ENCODE data around the gene NKPD1. TPM values are rescaled to one million over a fixed set of nuclear protein-coding genes. Genes with fewer than 3 reads are reported as not detected.
A peak's percentile ranks its signal among the peaks of the same experiment; 100 is the strongest.

NKPD1 gene
- total RNA-seq, 2 experiments from 2014 or later, result 0.09 to 0.11 TPM

GRCh38 chr19:45186509-45187334, 25.9 kb upstream of the NKPD1 start:
- Mint-ChIP-seq H3K9me3 (ENCODE audit: low read depth) (no peaks in the 10 kb centered on the region), H3K36me3 (ENCODE audit: low read depth) (peaks cover 1% of the 10 kb centered on the region), H3K27me3 (no peaks in the 10 kb centered on the region), H3K4me1 (peaks cover 6% of the 10 kb centered on the region), H3K27ac (no peak overlapping the region), H3K4me3 (no peak overlapping the region)
- DNase-seq (no peak), ATAC-seq (no peak)
- ChIA-PET CTCF (interaction anchor here (0.6 to 1.9 kb wide), 11 partner anchors 8 to 323 kb away, joined by 3 to 9 read pairs (median 3); partner anchors contain the start of genes BLOC1S3, PPP1R37 and TRAPPC6A), POLR2A (interaction anchor here (1.0 kb wide), 1 partner anchor 9 kb away, joined by 4 read pairs; the partner anchor contains the start of gene TRAPPC6A)
- intact Hi-C loops (cut with DNase I, micrococcal nuclease), result loop anchor here in 1 of 2 experiments (1.0 to 5.0 kb wide), 4 partner anchors 62 to 199 kb away; no protein-coding TSS in a partner anchor

DNA sequence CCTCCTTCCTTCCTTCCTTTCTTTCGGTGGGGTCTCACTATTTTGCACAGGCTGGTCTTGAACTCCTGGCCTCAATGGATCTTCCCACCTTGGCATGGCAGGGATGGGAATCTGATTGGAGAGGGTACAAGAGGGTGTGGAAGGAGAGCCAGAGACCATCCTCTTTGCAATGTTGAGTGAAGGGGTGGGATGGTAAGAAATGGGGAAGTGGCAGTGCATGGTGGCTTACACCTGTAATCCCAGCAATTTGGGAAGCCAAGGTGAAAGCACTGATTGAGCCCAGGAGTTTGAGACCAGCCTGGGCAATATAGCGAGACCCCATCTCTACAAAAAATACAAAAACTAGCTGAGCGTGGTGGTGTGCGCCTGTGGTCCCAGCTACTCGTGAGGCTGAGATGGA, 23.3 kb upstream of the NKPD1 start:
- Mint-ChIP-seq H3K9me3 (ENCODE audit: low read depth) (no peaks in the 10 kb centered on the region), H3K27me3 (no peaks in the 10 kb centered on the region), H3K36me3 (ENCODE audit: low read depth) (peaks cover 4% of the 10 kb centered on the region), H3K4me1 (peaks cover 21% of the 10 kb centered on the region), H3K27ac (no peak overlapping the region), H3K4me3 (no peak overlapping the region)
- ChIA-PET CTCF (interaction anchor here (0.9 to 1.0 kb wide), 2 partner anchors 63 to 68 kb away, joined by 3 read pairs; no protein-coding TSS in a partner anchor), POLR2A (interaction anchor here (0.6 kb wide), 1 partner anchor 523 kb away, joined by 3 read pairs; no protein-coding TSS in a partner anchor)
- DNase-seq, result no peak
- intact Hi-C loops (cut with DNase I, micrococcal nuclease), result no loop called here
- no peak for ATAC-seq

- intact Hi-C loops (cut with DNase I, micrococcal nuclease), result no loop called here
- POLR2A ChIA-PET, result no interaction called here
- no peak for DNase-seq
- Mint-ChIP-seq H3K4me3 (no peak overlapping the region), H3K4me1 (peaks cover 23% of the 10 kb centered on the region), H3K27ac (no peak overlapping the region), H3K27me3 (no peaks in the 10 kb centered on the region), H3K36me3 (ENCODE audit: low read depth) (peaks cover 4% of the 10 kb centered on the region), H3K9me3 (ENCODE audit: low read depth) (no peaks in the 10 kb centered on the region)
- CTCF ChIA-PET, result interaction anchor here (0.6 to 1.5 kb wide), 7 partner anchors 16 to 469 kb away, joined by 3 to 4 read pairs (median 3); partner anchors contain the start of gene PPP1R37
- ATAC-seq, result no peak
Observed at GRCh38 chr19:45182758-45183157, 22.0 kb upstream of the NKPD1 start.

- DNase-seq (no peak), ATAC-seq (no peak)
- ChIA-PET CTCF (interaction anchor here (0.6 kb wide), 2 partner anchors 101 to 112 kb away, joined by 3 read pairs; no protein-coding TSS in a partner anchor), POLR2A (no interaction called here)
- peaks cover 23% of the 10 kb centered on the region for H3K4me1 Mint-ChIP-seq
- H3K27ac Mint-ChIP-seq, result no peak overlapping the region
- intact Hi-C loops (cut with DNase I, micrococcal nuclease), result no loop called here
- no peaks in the 10 kb centered on the region for H3K9me3 Mint-ChIP-seq (ENCODE audit: low read depth)
- no peaks in the 10 kb centered on the region for H3K27me3 Mint-ChIP-seq
- H3K36me3 Mint-ChIP-seq (ENCODE audit: low read depth), result peaks cover 4% of the 10 kb centered on the region
- H3K4me3 Mint-ChIP-seq, result peak overlapping the region; percentile 73
Observed at GRCh38 chr19:45180936-45181335, 20.2 kb upstream of the NKPD1 start.

- ATAC-seq, result no peak
- H3K27me3 Mint-ChIP-seq, result no peaks in the 10 kb centered on the region
- DNase-seq, result no peak
- peaks cover 8% of the 10 kb centered on the region for H3K36me3 Mint-ChIP-seq (ENCODE audit: low read depth)
- peak overlapping the region; percentile 73 for H3K4me3 Mint-ChIP-seq
- H3K27ac Mint-ChIP-seq, result peak overlapping the region; percentile 31
- H3K9me3 Mint-ChIP-seq (ENCODE audit: low read depth), result no peaks in the 10 kb centered on the region
- H3K4me1 Mint-ChIP-seq, result peaks cover 22% of the 10 kb centered on the region
- ChIA-PET POLR2A (interaction anchor here (0.6 kb wide), 1 partner anchor 290 kb away, joined by 3 read pairs; no protein-coding TSS in a partner anchor), CTCF (interaction anchor here (0.6 to 2.5 kb wide), 5 partner anchors 7 to 305 kb away, joined by 3 to 9 read pairs (median 3); partner anchors contain the start of gene CLASRP)
- intact Hi-C loops (cut with DNase I, micrococcal nuclease), result loop anchor here (2.0 to 5.0 kb wide), 8 partner anchors 103 to 723 kb away; partner anchors contain the start of genes GEMIN7 (in 1 of the 2), MYPOP (in 1 of the 2), SYMPK (in 1 of the 2) and VASP (in 1 of the 2)
Observed at GRCh38 chr19:45179892-45180370, 19.1 kb upstream of the NKPD1 start.

DNA sequence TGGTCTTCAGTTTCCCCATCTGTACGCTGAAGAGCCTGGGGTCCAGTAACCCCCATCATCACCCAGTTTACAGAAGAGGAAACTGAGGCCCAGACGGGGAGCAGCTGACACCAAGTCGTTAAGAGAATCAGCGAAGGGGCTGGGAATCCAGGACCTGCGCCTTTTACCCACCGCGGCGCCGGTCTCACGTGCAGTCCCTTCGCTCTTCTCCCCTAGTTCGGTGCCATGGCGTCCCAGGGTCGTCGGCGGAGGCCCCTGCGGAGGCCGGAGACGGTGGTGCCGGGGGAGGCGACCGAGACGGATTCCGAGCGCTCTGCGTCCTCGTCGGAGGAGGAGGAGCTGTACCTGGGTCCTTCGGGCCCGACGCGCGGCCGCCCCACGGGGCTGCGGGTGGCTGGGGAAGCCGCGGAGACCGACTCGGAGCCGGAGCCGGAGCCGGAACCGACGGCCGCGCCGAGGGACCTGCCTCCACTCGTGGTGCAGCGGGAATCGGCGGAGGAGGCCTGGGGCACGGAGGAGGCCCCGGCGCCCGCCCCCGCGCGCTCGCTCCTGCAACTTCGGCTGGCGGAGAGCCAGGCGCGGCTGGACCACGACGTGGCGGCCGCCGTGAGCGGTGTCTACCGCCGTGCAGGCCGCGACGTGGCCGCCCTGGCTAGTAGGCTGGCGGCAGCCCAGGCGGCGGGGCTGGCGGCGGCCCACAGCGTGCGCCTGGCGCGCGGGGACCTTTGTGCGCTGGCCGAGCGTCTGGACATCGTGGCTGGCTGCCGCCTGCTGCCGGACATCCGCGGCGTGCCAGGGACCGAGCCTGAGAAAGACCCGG, 18.5 kb upstream of the NKPD1 start:
- POLR2A ChIA-PET, result interaction anchor here (0.6 to 1.5 kb wide), 6 partner anchors 8 to 224 kb away, joined by 3 to 7 read pairs (median 3); partner anchors contain the start of genes CLPTM1 and GEMIN7
- ATAC-seq, result no peak

GRCh38 chr19:45178262-45179071, 17.7 kb upstream of the NKPD1 start, which contains the start of gene BLOC1S3:
Gene BLOC1S3, plus strand, starts transcription at chr19:45178784. Its CDS starts 513 bp downstream, at chr19:45179297.
- POLR2A ChIA-PET, result interaction anchor here (0.5 to 1.5 kb wide), 16 partner anchors 8 to 464 kb away, joined by 3 to 8 read pairs (median 3); partner anchors contain the start of genes CLPTM1, GEMIN7 and TOMM40
- Mint-ChIP-seq H3K36me3 (ENCODE audit: low read depth) (peaks cover 8% of the 10 kb centered on the region), H3K27me3 (no peaks in the 10 kb centered on the region), H3K27ac (peak within 1 kb of the TSS; percentile 94), H3K4me1 (peaks cover 29% of the 10 kb centered on the region), H3K4me3 (peak within 1 kb of the TSS; percentile 91), H3K9me3 (ENCODE audit: low read depth) (no peaks in the 10 kb centered on the region)
- peak; percentile 100 for DNase-seq
- CTCF ChIA-PET, result interaction anchor here (0.6 to 2.5 kb wide), 18 partner anchors 8 to 468 kb away, joined by 3 to 9 read pairs (median 3); partner anchors contain the start of genes CLASRP and NECTIN2
- intact Hi-C loops (cut with DNase I, micrococcal nuclease), result loop anchor here (1.0 to 5.0 kb wide), 24 partner anchors 25 to 817 kb away; partner anchors contain the start of genes GEMIN7 (in 2 of the 2), RELB (in 2 of the 2), CCDC61 (in 1 of the 2) and CLASRP (in 1 of the 2)
- ATAC-seq, result peak; percentile 90

More for the DNA sequence above, 18.5 kb upstream of the NKPD1 start:
- CTCF ChIA-PET, result interaction anchor here (0.6 to 2.5 kb wide), 9 partner anchors 8 to 306 kb away, joined by 3 to 9 read pairs (median 3); partner anchors contain the start of gene CLASRP
- Mint-ChIP-seq H3K4me1 (peaks cover 21% of the 10 kb centered on the region), H3K27me3 (no peaks in the 10 kb centered on the region), H3K36me3 (ENCODE audit: low read depth) (peaks cover 8% of the 10 kb centered on the region), H3K9me3 (ENCODE audit: low read depth) (no peaks in the 10 kb centered on the region), H3K4me3 (peak overlapping the region; percentile 91), H3K27ac (peak overlapping the region; percentile 94)
- DNase-seq, result peak; percentile 67
- intact Hi-C loops (cut with DNase I, micrococcal nuclease), result loop anchor here (2.0 to 5.0 kb wide), 8 partner anchors 102 to 724 kb away; partner anchors contain the start of genes GEMIN7 (in 1 of the 2), MYPOP (in 1 of the 2), SYMPK (in 1 of the 2) and VASP (in 1 of the 2)

- no peaks in the 10 kb centered on the region for H3K27me3 Mint-ChIP-seq
- H3K36me3 Mint-ChIP-seq (ENCODE audit: low read depth), result peaks cover 8% of the 10 kb centered on the region
- no peak for DNase-seq
- ChIA-PET CTCF (interaction anchor here (0.6 to 2.5 kb wide), 16 partner anchors 9 to 332 kb away, joined by 3 to 9 read pairs (median 3); partner anchors contain the start of gene NECTIN2), POLR2A (interaction anchor here (0.5 to 1.5 kb wide), 14 partner anchors 9 to 464 kb away, joined by 3 to 8 read pairs (median 3); partner anchors contain the start of genes CLPTM1, GEMIN7 and TOMM40)
- intact Hi-C loops (cut with DNase I, micrococcal nuclease), result loop anchor here (1.0 to 5.0 kb wide), 24 partner anchors 25 to 817 kb away; partner anchors contain the start of genes GEMIN7 (in 2 of the 2), RELB (in 2 of the 2), CCDC61 (in 1 of the 2) and CLASRP (in 1 of the 2)
- H3K4me1 Mint-ChIP-seq, result peaks cover 30% of the 10 kb centered on the region
- H3K4me3 Mint-ChIP-seq, result peak within 1 kb of the TSS; percentile 91
- no peak for ATAC-seq
- peak within 1 kb of the TSS; percentile 94 for H3K27ac Mint-ChIP-seq
- H3K9me3 Mint-ChIP-seq (ENCODE audit: low read depth), result no peaks in the 10 kb centered on the region
Observed at GRCh38 chr19:45177817-45178261, 17.1 kb upstream of the NKPD1 start, which contains the start of gene TRAPPC6A. Gene TRAPPC6A, minus strand, starts transcription at chr19:45178237. Its CDS starts 19 bp downstream, at chr19:45178218.

Data from activated CD4-positive, alpha-beta T cell treated with anti-CD3 and anti-CD28 coated beads for 36 hours (primary cell).